Measurements from ENCODE around the gene KCNIP1.

Gene KCNIP1

GRCh38 chr5:170628691-170629565, 125.1 kb downstream of the KCNIP1 start:
- H3K9me3 Mint-ChIP-seq = no peaks in the 10 kb centered on the region
- H3K27me3 Mint-ChIP-seq = peaks cover 39% of the 10 kb centered on the region
- no peaks in the 10 kb centered on the region for H3K36me3 Mint-ChIP-seq
- no peak overlapping the region for H3K4me3 Mint-ChIP-seq
- no peak for DNase-seq
- CTCF ChIA-PET = no interaction called here
- peaks cover 9% of the 10 kb centered on the region for H3K4me1 Mint-ChIP-seq
- H3K27ac Mint-ChIP-seq = no peak overlapping the region

GRCh38 chr5:170629566-170630175, 125.9 kb downstream of the KCNIP1 start:
- CTCF ChIA-PET = no interaction called here
- Mint-ChIP-seq H3K27me3 (peaks cover 41% of the 10 kb centered on the region), H3K4me3 (no peak overlapping the region), H3K27ac (no peak overlapping the region), H3K4me1 (peaks cover 10% of the 10 kb centered on the region), H3K36me3 (no peaks in the 10 kb centered on the region), H3K9me3 (no peaks in the 10 kb centered on the region)
- no peak for DNase-seq

- H3K4me1 Mint-ChIP-seq = peaks cover 10% of the 10 kb centered on the region
- no peak for DNase-seq
- no peaks in the 10 kb centered on the region for H3K9me3 Mint-ChIP-seq
- no peaks in the 10 kb centered on the region for H3K36me3 Mint-ChIP-seq
- H3K27me3 Mint-ChIP-seq = peaks cover 35% of the 10 kb centered on the region
- H3K4me3 Mint-ChIP-seq = no peak overlapping the region
- H3K27ac Mint-ChIP-seq = no peak overlapping the region
- CTCF ChIA-PET = interaction anchor here (1.2 to 6.2 kb wide), 3 partner anchors 11 to 531 kb away, joined by 3 to 115 read pairs (median 6); no protein-coding TSS in a partner anchor
Measured at GRCh38 chr5:170630226-170630625, 126.4 kb downstream of the KCNIP1 start.

- DNase-seq = no peak
- CTCF ChIA-PET = interaction anchor here (1.2 to 6.2 kb wide), 5 partner anchors 10 to 532 kb away, joined by 3 to 115 read pairs (median 6); no protein-coding TSS in a partner anchor
- Mint-ChIP-seq H3K9me3 (no peaks in the 10 kb centered on the region), H3K27me3 (peaks cover 34% of the 10 kb centered on the region), H3K4me1 (peaks cover 10% of the 10 kb centered on the region), H3K27ac (no peak overlapping the region), H3K36me3 (no peaks in the 10 kb centered on the region), H3K4me3 (no peak overlapping the region)
Measured at GRCh38 chr5:170630711-170631141, 126.9 kb downstream of the KCNIP1 start.

- H3K27me3 Mint-ChIP-seq = peaks cover 34% of the 10 kb centered on the region
- no peak for DNase-seq
- no peaks in the 10 kb centered on the region for H3K9me3 Mint-ChIP-seq
- H3K36me3 Mint-ChIP-seq = no peaks in the 10 kb centered on the region
- H3K27ac Mint-ChIP-seq = no peak overlapping the region
- H3K4me3 Mint-ChIP-seq = no peak overlapping the region
- peaks cover 10% of the 10 kb centered on the region for H3K4me1 Mint-ChIP-seq
- CTCF ChIA-PET = interaction anchor here (0.8 to 6.2 kb wide), 8 partner anchors 11 to 533 kb away, joined by 3 to 115 read pairs (median 4); no protein-coding TSS in a partner anchor
Measured at GRCh38 chr5:170631466-170632195, 127.8 kb downstream of the KCNIP1 start.

- no peaks in the 10 kb centered on the region for H3K36me3 Mint-ChIP-seq
- CTCF ChIA-PET = interaction anchor here (0.6 to 6.2 kb wide), 13 partner anchors 12 to 227 kb away, joined by 3 to 115 read pairs (median 3); no protein-coding TSS in a partner anchor
- H3K4me3 Mint-ChIP-seq = no peak overlapping the region
Measured at GRCh38 chr5:170632266-170632984, 128.6 kb downstream of the KCNIP1 start.

GRCh38 chr5:170632985-170633234, 129.1 kb downstream of the KCNIP1 start:
- Mint-ChIP-seq H3K36me3 (no peaks in the 10 kb centered on the region), H3K4me1 (peaks cover 10% of the 10 kb centered on the region), H3K4me3 (no peak overlapping the region), H3K27me3 (peaks cover 34% of the 10 kb centered on the region), H3K9me3 (no peaks in the 10 kb centered on the region), H3K27ac (peak overlapping the region; percentile 20)
- peak; percentile 54 for DNase-seq
- CTCF ChIA-PET = interaction anchor here (0.9 to 6.2 kb wide), 13 partner anchors 14 to 227 kb away, joined by 3 to 115 read pairs (median 4); no protein-coding TSS in a partner anchor

More at GRCh38 chr5:170632266-170632984, 128.6 kb downstream of the KCNIP1 start:
- H3K27me3 Mint-ChIP-seq = peaks cover 34% of the 10 kb centered on the region
- no peaks in the 10 kb centered on the region for H3K9me3 Mint-ChIP-seq
- H3K27ac Mint-ChIP-seq = no peak overlapping the region
- no peak for DNase-seq
- H3K4me1 Mint-ChIP-seq = peaks cover 10% of the 10 kb centered on the region

GRCh38 chr5:170633235-170634081, 129.6 kb downstream of the KCNIP1 start:
- Mint-ChIP-seq H3K27ac (peak overlapping the region; percentile 20), H3K9me3 (no peaks in the 10 kb centered on the region), H3K36me3 (no peaks in the 10 kb centered on the region), H3K4me3 (no peak overlapping the region), H3K4me1 (peaks cover 10% of the 10 kb centered on the region), H3K27me3 (peaks cover 39% of the 10 kb centered on the region)
- CTCF ChIA-PET = interaction anchor here (0.8 to 6.2 kb wide), 18 partner anchors 8 to 228 kb away, joined by 3 to 115 read pairs (median 3); no protein-coding TSS in a partner anchor
- DNase-seq = no peak

GRCh38 chr5:170634256-170634990, 130.6 kb downstream of the KCNIP1 start:
- peaks cover 42% of the 10 kb centered on the region for H3K27me3 Mint-ChIP-seq
- no peaks in the 10 kb centered on the region for H3K9me3 Mint-ChIP-seq
- no peak overlapping the region for H3K4me3 Mint-ChIP-seq
- no peak overlapping the region for H3K27ac Mint-ChIP-seq
- H3K36me3 Mint-ChIP-seq = no peaks in the 10 kb centered on the region
- DNase-seq = no peak
- CTCF ChIA-PET = interaction anchor here (0.6 to 6.2 kb wide), 10 partner anchors 9 to 216 kb away, joined by 3 to 115 read pairs (median 3); no protein-coding TSS in a partner anchor
- H3K4me1 Mint-ChIP-seq = peaks cover 10% of the 10 kb centered on the region

- H3K27me3 Mint-ChIP-seq = peaks cover 36% of the 10 kb centered on the region
- no peak overlapping the region for H3K4me3 Mint-ChIP-seq
- no peaks in the 10 kb centered on the region for H3K36me3 Mint-ChIP-seq
- no peak for DNase-seq
- peaks cover 10% of the 10 kb centered on the region for H3K4me1 Mint-ChIP-seq
- CTCF ChIA-PET = interaction anchor here (1.0 to 6.2 kb wide), 5 partner anchors 11 to 209 kb away, joined by 3 to 115 read pairs (median 16); no protein-coding TSS in a partner anchor
- no peaks in the 10 kb centered on the region for H3K9me3 Mint-ChIP-seq
- no peak overlapping the region for H3K27ac Mint-ChIP-seq
Measured at GRCh38 chr5:170635706-170636105, 131.9 kb downstream of the KCNIP1 start.

GRCh38 chr5:170636206-170636605, 132.4 kb downstream of the KCNIP1 start:
- Mint-ChIP-seq H3K9me3 (no peaks in the 10 kb centered on the region), H3K36me3 (no peaks in the 10 kb centered on the region), H3K27me3 (peaks cover 36% of the 10 kb centered on the region), H3K4me3 (no peak overlapping the region), H3K27ac (no peak overlapping the region), H3K4me1 (peaks cover 10% of the 10 kb centered on the region)
- CTCF ChIA-PET = interaction anchor here (1.0 to 6.2 kb wide), 2 partner anchors 62 to 202 kb away, joined by 3 to 115 read pairs; no protein-coding TSS in a partner anchor
- no peak for DNase-seq

GRCh38 chr5:170636801-170637477, 133.1 kb downstream of the KCNIP1 start:
- no peaks in the 10 kb centered on the region for H3K9me3 Mint-ChIP-seq
- CTCF ChIA-PET = interaction anchor here (1.0 to 6.2 kb wide), 2 partner anchors 63 to 203 kb away, joined by 3 to 115 read pairs; no protein-coding TSS in a partner anchor
- H3K27ac Mint-ChIP-seq = no peak overlapping the region
- H3K4me1 Mint-ChIP-seq = peaks cover 10% of the 10 kb centered on the region
- H3K27me3 Mint-ChIP-seq = peaks cover 38% of the 10 kb centered on the region
- no peak for DNase-seq
- H3K4me3 Mint-ChIP-seq = no peak overlapping the region
- no peaks in the 10 kb centered on the region for H3K36me3 Mint-ChIP-seq

Data from activated naive CD4-positive, alpha-beta T cell treated with anti-CD3 and anti-CD28 coated beads, Interleukin-2, amount 10 ng/mL, durations not matched to agents 7 days and 5 days (primary cell).